Activated naive CD8-positive, alpha-beta T cell treated with anti-CD3 and anti-CD28 coated beads, Interleukin-2, amount 10 ng/mL, durations not matched to agents 7 days and 5 days (primary cell): ENCODE data around the gene ARHGEF33. TPM values are rescaled to one million over a fixed set of nuclear protein-coding genes. Genes with fewer than 3 reads are reported as not detected.

Source experiments
- ATAC-seq: fragments of 150-1000 bp; cut with Tn5 transposase; one replicate; pipeline ENCODE4 v1.10.0; 2021; ENCODE audit warnings: low read depth, moderate library complexity
- POLR2A ChIA-PET: fragments of 350-600 bp; sonication (Branson Sonifier 250); formaldehyde crosslinking; loops from one replicate; lab custom pipeline; 2021; ENCODE audit warnings: antibody characterized with exemption; lab: Charles Lee
- DNase-seq: peaks from one replicate; pipeline ENCODE4 v3.0.0; 2021
- H3K27ac Mint-ChIP-seq: one replicate; pipeline ENCODE4 v1.8.0; 2022; ENCODE audit warnings: mild to moderate bottlenecking, mixed read lengths
- H3K27me3 Mint-ChIP-seq: one replicate; pipeline ENCODE4 v1.8.0; 2022; ENCODE audit warnings: mild to moderate bottlenecking, moderate library complexity, mixed read lengths
- H3K36me3 Mint-ChIP-seq: one replicate; pipeline ENCODE4 v1.8.0; 2021; ENCODE audit warnings: mild to moderate bottlenecking, mixed read lengths
- H3K4me1 Mint-ChIP-seq: one replicate; pipeline ENCODE4 v1.8.0; 2021; ENCODE audit warnings: mixed read lengths
- H3K4me3 Mint-ChIP-seq: one replicate; pipeline ENCODE4 v1.8.0; 2022; ENCODE audit warnings: mild to moderate bottlenecking, moderate library complexity, mixed read lengths
- H3K9me3 Mint-ChIP-seq: one replicate; pipeline ENCODE4 v1.8.0; 2021; ENCODE audit warnings: mixed read lengths
- total RNA-seq, 2 experiments: library from RNA; stranded (reverse); gene quantifications; one replicate each; pipeline ENCODE4 v1.2.3, GENCODE V29; 2021

Gene ARHGEF33
- total RNA-seq, 2 experiments from 2014 or later: 0.17 to 0.62 TPM

DNA sequence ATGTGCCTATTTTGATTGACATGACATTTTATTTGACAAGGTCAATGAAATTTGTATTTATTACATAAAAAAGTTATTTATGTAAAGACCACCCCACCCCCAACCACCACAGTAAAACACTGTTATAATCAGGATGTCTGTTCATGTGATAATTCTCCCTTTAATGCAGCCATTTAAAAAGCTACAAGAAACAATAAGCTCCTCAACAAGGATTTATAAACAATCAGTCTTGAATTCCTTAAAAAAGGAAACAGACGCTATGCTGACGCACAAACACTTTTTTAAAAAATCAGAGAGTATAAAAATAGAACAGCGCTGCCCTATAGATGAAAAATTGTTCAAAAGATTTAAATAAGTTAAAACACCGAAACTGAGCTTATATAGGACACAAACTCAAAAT, 129.0 kb downstream of the ARHGEF33 start:
- Mint-ChIP-seq H3K27me3 (no peaks in the 10 kb centered on the region), H3K27ac (no peak overlapping the region), H3K4me1 (peaks cover 7% of the 10 kb centered on the region), H3K9me3 (no peaks in the 10 kb centered on the region), H3K36me3 (peaks cover 18% of the 10 kb centered on the region), H3K4me3 (no peak overlapping the region)
- POLR2A ChIA-PET: no interaction called here
- DNase-seq (no peak), ATAC-seq (no peak)

DNA sequence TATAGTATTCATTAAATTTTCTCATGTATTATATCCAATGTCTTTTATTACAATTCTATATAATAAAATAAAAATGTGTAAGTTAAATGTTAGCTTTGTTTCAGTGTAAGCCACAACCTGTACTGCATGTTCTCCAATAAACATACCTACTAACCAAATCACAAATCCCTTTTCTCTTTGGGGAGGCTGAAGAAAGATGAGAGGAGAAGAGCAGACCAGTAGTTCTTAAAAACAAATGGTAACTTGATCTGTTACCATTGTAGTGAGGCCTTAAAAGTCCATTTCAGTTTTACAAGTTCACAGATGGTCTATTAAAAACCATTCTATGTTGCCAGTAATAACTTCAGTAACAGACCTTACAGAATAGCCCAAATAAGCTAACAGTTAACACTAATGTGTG, 130.7 kb downstream of the ARHGEF33 start:
- Mint-ChIP-seq H3K4me1 (peaks cover 7% of the 10 kb centered on the region), H3K27me3 (no peaks in the 10 kb centered on the region), H3K27ac (no peak overlapping the region), H3K9me3 (no peaks in the 10 kb centered on the region), H3K36me3 (peaks cover 17% of the 10 kb centered on the region), H3K4me3 (no peak overlapping the region)
- DNase-seq (no peak), ATAC-seq (no peak)
- POLR2A ChIA-PET: no interaction called here

DNA sequence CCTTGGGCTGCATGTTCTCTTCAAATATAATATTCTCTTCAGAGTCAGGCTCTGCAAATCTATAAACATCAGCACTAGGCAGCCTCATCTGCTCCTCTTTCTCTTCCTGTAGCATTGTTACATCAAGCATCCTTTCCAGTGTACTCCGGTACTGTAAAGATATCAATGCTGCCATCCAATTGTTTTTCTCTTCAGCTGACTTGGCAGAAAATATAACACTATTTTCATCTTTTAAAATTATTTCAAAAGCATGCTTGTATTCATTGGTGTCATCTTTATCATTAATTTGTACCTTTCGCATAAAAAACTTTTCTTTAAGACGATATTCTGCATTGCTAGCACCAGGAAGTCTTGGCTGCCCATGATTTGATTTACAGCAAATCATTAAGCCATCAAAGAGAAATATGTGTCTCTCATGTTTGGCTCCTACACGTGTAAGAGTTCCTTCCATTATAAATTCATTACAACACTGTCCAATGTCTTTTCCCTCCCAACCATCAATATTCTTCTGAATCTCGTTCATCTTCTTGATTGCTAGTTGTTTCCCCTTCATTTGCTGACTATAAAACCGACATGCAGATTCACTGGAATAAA, 133.1 kb downstream of the ARHGEF33 start:
- ATAC-seq (no peak), DNase-seq (no peak)
- Mint-ChIP-seq H3K27ac (no peak overlapping the region), H3K27me3 (no peaks in the 10 kb centered on the region), H3K4me3 (no peak overlapping the region), H3K4me1 (peaks cover 3% of the 10 kb centered on the region), H3K9me3 (no peaks in the 10 kb centered on the region), H3K36me3 (peaks cover 20% of the 10 kb centered on the region)
- POLR2A ChIA-PET: no interaction called here

DNA sequence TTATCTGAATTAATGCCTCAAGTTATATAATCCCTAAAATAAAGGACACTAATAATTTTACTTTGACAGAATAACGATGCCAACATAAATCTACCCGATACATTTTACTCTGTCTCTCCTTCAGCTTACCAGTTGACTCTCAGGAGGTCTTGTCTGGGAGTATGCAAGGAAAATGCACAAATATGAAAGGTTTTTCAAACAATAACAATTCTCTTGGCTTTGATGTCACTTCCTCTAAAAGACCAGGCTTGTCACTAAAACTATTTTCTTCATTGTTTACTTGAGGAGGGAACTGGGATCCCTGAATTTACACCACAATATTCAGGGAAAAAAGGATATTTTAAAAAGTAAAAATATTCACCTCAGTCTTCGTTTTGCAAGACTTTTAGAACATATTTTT, 134.0 kb downstream of the ARHGEF33 start:
- no peak overlapping the region for H3K4me3 Mint-ChIP-seq
- peaks cover 22% of the 10 kb centered on the region for H3K36me3 Mint-ChIP-seq
- H3K9me3 Mint-ChIP-seq: no peaks in the 10 kb centered on the region
- no peak for DNase-seq
- ATAC-seq: no peak
- no peak overlapping the region for H3K27ac Mint-ChIP-seq
- no peaks in the 10 kb centered on the region for H3K27me3 Mint-ChIP-seq
- POLR2A ChIA-PET: no interaction called here
- H3K4me1 Mint-ChIP-seq: peaks cover 2% of the 10 kb centered on the region

DNA sequence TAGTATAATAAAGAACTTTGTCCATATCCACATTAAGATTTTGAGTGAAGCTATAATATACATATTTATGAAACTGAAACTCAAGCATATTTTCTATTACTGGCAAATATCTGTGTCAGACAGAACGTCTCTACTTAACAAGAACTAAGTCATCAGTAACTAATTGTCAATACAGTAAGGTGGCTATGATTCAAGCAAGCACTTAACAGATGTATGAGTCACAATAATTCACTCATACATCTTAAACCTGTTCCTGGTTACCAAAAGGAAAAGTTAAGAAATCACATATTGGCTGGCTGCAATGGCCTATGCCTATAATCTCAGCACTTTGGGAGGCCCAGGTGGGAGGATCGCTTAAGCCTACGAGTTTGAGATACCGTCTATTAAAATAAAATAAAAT, 135.2 kb downstream of the ARHGEF33 start:
- H3K4me3 Mint-ChIP-seq: no peak overlapping the region
- no peaks in the 10 kb centered on the region for H3K27me3 Mint-ChIP-seq
- POLR2A ChIA-PET: no interaction called here
- ATAC-seq (no peak), DNase-seq (no peak)
- H3K4me1 Mint-ChIP-seq: peaks cover 2% of the 10 kb centered on the region
- peaks cover 17% of the 10 kb centered on the region for H3K36me3 Mint-ChIP-seq
- H3K9me3 Mint-ChIP-seq: no peaks in the 10 kb centered on the region
- no peak overlapping the region for H3K27ac Mint-ChIP-seq

Other genes starting within 250 kb of the ARHGEF33 start
- 10 to 100 TPM; 28.3 to 30.2 TPM for gene GALM, start 223.8 kb upstream of the ARHGEF33 start, total RNA-seq
- gene SRSF7, start 138.5 kb upstream of the ARHGEF33 start, total RNA-seq: 100 to 1,000 TPM; 315 to 318 TPM
- 10 to 100 TPM; 15.2 to 16.1 TPM for gene GEMIN6, start 111.7 kb upstream of the ARHGEF33 start, total RNA-seq
- gene DHX57, start 13.9 kb upstream of the ARHGEF33 start, total RNA-seq: 10 to 100 TPM; 14.8 to 16.3 TPM
- gene MORN2, start 13.9 kb upstream of the ARHGEF33 start, total RNA-seq: 1 to 10 TPM; 1.0 to 2.2 TPM
- 100 to 1,000 TPM; 154 to 168 TPM for gene SOS1, start 231.2 kb downstream of the ARHGEF33 start, total RNA-seq